Measurements from ENCODE around the gene PCGF1.
A peak's percentile ranks its signal among the peaks of the same experiment; 100 is the strongest.

DNA sequence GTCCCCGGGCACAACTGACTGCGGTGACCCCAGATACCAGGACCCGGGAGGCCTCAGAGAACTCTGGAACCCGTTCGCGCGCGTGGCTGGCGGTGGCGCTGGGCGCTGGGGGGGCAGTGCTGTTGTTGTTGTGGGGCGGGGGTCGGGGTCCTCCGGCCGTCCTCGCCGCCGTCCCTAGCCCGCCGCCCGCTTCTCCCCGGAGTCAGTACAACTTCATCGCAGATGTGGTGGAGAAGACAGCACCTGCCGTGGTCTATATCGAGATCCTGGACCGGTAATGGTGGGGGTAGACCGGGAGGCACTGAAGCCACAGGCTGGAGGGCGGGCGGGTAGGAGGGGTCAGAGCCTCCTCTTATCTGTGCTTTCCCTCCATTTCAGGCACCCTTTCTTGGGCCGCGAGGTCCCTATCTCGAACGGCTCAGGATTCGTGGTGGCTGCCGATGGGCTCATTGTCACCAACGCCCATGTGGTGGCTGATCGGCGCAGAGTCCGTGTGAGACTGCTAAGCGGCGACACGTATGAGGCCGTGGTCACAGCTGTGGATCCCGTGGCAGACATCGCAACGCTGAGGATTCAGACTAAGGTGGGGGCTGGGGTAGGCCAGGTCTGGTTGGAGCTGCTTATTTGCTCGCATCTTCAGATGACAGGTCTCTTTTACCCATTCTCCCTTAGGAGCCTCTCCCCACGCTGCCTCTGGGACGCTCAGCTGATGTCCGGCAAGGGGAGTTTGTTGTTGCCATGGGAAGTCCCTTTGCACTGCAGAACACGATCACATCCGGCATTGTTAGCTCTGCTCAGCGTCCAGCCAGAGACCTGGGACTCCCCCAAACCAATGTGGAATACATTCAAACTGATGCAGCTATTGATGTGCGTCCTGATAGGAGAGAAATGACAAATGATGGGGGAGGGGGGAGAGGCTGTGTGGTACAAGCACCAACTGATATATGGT lies 23.0 kb upstream of the PCGF1 start:
- TF ChIP-seq TAF1 (IDR thresholded peaks at IDR 0.05; ENCODE audit: borderline replicate concordance, insufficient read depth, low read length) (no peak), SIN3A (IDR thresholded peaks at IDR 0.05; ENCODE audit: borderline replicate concordance, insufficient read depth, low read length) (peak; percentile 89; the same call in 1 of the 2 replicates), POLR2AphosphoS5 (IDR thresholded peaks at IDR 0.05; ENCODE audit: low read depth, low read length) (no peak)
- TF ChIP-seq, protein P1, sequence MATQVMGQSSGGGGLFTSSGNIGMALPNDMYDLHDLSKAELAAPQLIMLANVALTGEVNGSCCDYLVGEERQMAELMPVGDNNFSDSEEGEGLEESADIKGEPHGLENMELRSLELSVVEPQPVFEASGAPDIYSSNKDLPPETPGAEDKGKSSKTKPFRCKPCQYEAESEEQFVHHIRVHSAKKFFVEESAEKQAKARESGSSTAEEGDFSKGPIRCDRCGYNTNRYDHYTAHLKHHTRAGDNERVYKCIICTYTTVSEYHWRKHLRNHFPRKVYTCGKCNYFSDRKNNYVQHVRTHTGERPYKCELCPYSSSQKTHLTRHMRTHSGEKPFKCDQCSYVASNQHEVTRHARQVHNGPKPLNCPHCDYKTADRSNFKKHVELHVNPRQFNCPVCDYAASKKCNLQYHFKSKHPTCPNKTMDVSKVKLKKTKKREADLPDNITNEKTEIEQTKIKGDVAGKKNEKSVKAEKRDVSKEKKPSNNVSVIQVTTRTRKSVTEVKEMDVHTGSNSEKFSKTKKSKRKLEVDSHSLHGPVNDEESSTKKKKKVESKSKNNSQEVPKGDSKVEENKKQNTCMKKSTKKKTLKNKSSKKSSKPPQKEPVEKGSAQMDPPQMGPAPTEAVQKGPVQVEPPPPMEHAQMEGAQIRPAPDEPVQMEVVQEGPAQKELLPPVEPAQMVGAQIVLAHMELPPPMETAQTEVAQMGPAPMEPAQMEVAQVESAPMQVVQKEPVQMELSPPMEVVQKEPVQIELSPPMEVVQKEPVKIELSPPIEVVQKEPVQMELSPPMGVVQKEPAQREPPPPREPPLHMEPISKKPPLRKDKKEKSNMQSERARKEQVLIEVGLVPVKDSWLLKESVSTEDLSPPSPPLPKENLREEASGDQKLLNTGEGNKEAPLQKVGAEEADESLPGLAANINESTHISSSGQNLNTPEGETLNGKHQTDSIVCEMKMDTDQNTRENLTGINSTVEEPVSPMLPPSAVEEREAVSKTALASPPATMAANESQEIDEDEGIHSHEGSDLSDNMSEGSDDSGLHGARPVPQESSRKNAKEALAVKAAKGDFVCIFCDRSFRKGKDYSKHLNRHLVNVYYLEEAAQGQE (IDR thresholded peaks at IDR 0.05; ENCODE audit: insufficient read depth in 1 of 2, low read depth in 2 of 2, low read length in 2 of 2): no peak
